GM13977 (cell line): ENCODE data around the gene NDUFAF7.

Experiments used
- DNase-seq: peaks from one replicate; pipeline ENCODE4 v3.0.0; 2012; ENCODE audit warnings: low spot score
- CTCF ChIP-seq: IDR thresholded peaks from 2 replicates; pipeline ENCODE4 v1.5.1; 2012; ENCODE audit warnings: mild to moderate bottlenecking, control low read depth; ENCODE audit not compliant: insufficient read depth; ENCODE audit errors: extremely low read depth, missing control alignments
- in situ Hi-C: fragments of 300-500 bp; cut with MboI; formaldehyde crosslinking; loops from one replicate; pipeline ENCODE4 v1.12.0; 2022; ENCODE audit warnings: low sequenced_read_pairs, low pct_unique_long_range_greater_than_20kb, mixed read lengths, inconsistent platforms; ENCODE audit not compliant: unreplicated experiment

The NDUFAF7 gene, protein sequence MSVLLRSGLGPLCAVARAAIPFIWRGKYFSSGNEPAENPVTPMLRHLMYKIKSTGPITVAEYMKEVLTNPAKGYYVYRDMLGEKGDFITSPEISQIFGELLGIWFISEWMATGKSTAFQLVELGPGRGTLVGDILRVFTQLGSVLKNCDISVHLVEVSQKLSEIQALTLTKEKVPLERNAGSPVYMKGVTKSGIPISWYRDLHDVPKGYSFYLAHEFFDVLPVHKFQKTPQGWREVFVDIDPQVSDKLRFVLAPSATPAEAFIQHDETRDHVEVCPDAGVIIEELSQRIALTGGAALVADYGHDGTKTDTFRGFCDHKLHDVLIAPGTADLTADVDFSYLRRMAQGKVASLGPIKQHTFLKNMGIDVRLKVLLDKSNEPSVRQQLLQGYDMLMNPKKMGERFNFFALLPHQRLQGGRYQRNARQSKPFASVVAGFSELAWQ

DNA sequence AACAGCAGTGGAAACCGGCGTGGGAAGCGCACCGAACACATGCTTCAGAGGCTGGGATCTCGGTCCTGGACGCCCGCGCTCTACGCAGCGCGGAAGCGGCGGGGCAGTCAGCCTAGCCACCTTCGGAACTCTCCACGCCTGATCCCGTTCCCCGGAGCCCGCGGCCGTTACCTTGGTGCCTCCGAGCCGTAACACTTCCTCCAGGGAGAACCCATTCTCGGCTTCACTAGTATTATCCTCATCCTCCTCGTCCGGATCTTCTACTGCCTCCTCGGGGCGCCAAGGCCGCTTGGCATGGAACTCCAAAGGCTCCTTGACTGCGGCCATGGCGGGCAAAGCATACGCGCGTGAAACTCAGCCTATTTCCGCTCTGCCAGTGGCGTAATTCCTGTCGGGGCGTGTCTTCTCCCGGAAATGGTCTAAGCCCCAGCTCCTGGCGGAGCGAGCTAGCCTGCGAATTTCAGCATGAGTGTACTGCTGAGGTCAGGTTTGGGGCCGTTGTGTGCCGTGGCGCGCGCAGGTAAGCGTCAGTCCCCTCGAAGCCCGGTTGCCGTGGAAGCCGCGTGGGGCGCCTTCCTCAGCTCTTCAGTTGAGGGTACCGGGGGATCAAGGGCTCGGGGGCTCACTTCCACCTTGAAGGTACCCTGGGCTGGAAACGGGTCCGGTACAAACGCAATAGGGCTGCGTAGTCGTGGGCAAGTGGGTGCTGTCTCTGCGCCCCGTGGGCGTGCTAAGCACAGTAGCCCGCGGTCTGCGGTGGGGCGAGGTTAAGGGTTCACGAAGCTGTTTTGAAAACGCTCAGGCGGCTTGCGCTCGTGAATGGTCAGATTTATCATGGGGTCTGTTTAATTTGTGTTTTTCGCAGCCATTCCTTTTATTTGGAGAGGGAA is at the start of gene NDUFAF7, which contains the start of gene CEBPZ:
NDUFAF7 (plus strand) TSS at position 418 of the 890 bp plus-strand sequence; CDS start at position 466, 48 bp downstream.
CEBPZ (minus strand) TSS at position 356 of the 890 bp plus-strand sequence; CDS start at position 327, 29 bp downstream.
- TF ChIP-seq CTCF, result no peak
- DNase-seq, result peak; percentile 89
- in situ Hi-C loops, result no loop called here

GRCh38 chr2:37181726-37182684 is 49.5 kb upstream of the NDUFAF7 start:
- in situ Hi-C loops, result no loop called here
- no peak for DNase-seq
- TF ChIP-seq CTCF, result no peak

- in situ Hi-C loops, result no loop called here
- no peak for DNase-seq
- TF ChIP-seq CTCF, result no peak
Observed at GRCh38 chr2:37188570-37188969, 42.9 kb upstream of the NDUFAF7 start, which contains the start of gene SULT6B1. Gene SULT6B1 (minus strand): TSS chr2:37188670. CDS start chr2:37188640, 30 bp downstream.

DNA sequence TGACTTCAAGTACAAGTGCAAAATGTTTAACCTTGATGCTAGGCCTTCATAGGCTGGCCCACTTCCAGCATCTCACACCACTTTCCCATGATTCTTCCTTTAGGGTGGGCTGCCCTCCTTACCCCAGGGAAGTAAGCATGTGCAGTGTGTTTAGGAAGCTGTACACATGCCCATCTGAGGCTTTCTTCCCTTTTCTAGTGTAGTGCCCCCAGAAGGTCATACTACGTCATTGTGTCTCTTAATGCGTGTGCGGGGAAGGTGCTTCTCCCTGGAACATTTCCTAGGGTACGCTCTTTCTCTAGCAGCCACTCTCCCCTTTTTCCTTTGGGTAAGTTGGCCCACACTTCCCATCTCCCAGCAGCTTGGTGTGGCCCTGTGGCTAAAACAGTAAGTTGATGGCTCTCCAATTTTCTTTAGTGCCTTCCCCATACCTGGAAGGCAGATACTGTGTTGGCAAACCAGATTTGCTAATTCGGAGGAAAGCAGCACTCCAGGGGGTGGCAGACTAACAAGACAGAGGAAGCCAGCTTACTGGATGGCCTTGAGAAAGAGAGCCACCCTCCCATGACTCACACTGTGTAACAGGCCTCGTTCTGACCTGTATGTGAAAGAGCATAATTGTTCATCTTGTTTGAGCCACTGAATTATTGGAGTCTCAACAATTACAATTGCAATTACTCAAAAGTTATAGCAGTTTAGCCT is 41.9 kb upstream of the NDUFAF7 start:
- in situ Hi-C loops, result no loop called here
- DNase-seq, result no peak
- no peak for TF ChIP-seq CTCF

DNA sequence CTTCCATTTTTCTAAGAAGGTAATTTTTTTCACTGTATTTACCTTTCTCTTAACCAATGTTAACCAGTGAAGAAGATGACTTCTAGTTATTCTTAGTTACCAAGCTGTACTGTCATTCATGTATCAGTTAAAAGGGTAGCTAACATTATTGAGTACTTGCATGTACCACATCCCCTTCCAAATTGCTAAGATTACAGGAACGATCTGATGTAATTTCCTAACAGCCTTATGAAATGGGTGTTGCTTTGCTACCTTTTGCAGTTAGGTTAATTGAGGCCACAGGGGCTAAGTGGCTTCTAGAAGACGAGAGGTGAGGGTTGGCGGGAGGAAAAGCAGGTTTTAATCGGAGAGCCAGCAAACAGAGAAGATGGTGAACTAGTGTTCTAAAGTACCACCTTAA is 41.2 kb upstream of the NDUFAF7 start:
- no peak for DNase-seq
- no peak for TF ChIP-seq CTCF
- in situ Hi-C loops, result no loop called here
